HepG2 (cell line): ENCODE data around the gene BACH2. TPM values are rescaled to one million over a fixed set of nuclear protein-coding genes. Genes with fewer than 3 reads are reported as not detected.

Experiments used
- ATAC-seq: fragments of 200-7000 bp; cut with Tn5 transposase; 3 replicates; pipeline ENCODE4 v1.9.1; 2020; ENCODE audit warnings: mild to moderate bottlenecking, moderate library complexity
- BruUV-seq: library from RNA; stranded (reverse); fragments of 400-500 nt; replicated peaks from 2 replicates; lab custom pipeline; 2021; lab: Mats Ljungman, UMichigan
- CTCF ChIA-PET: fragments of 300-600 bp; formaldehyde crosslinking; extraction: SDS; loops from one replicate; lab custom pipeline; 2021; ENCODE audit warnings: low total read pairs, inconsistent platforms, low intra/inter-chr PET ratio; lab: Yijun Ruan, JAX
- POLR2A ChIA-PET: fragments of 350-600 bp; sonication (Branson Sonifier 250); formaldehyde crosslinking; loops from one replicate; lab custom pipeline; 2020; ENCODE audit warnings: antibody characterized with exemption, inconsistent platforms; lab: Yijun Ruan, JAX
- DNase-seq: peaks from one replicate; pipeline ENCODE4 v3.0.0-alpha.2; 2015; ENCODE audit warnings: low spot score
- FAIRE-seq: peaks from 3 replicates; lab custom pipeline; 2011; peaks lifted over from hg19 to GRCh38; lab: Jason Lieb, UNC
- H2AFZ ChIP-seq: one replicate; pipeline ENCODE4 v1.6.1; 2011; ENCODE audit warnings: low read length, inconsistent platforms
- H3K27ac ChIP-seq: fragments of 300-600 bp; 3 replicates; pipeline ENCODE4 v1.8.0; 2011; ENCODE audit warnings: mixed run types, mild to moderate bottlenecking, mixed read lengths, low read length, inconsistent platforms; ENCODE audit not compliant: insufficient read depth; ENCODE audit errors: extremely low read length
- H3K27me3 ChIP-seq, 2 experiments: fragments of 200-600 bp in 1 of 2; 2 replicates in 1 of 2; 3 replicates in 1 of 2; pipeline versions ENCODE4 v1.6.0 to v1.8.0; 2011; ENCODE audit warnings: low read length in 2 of 2, mild to moderate bottlenecking in 2 of 2, moderate library complexity in 2 of 2, inconsistent platforms in 1 of 2; ENCODE audit not compliant: insufficient read depth in 2 of 2, control insufficient read depth in 1 of 2
- H3K36me3 ChIP-seq, 2 experiments: fragments of 200-600 bp in 1 of 2; replicated peaks in 1 of 2; 2 replicates in 1 of 2; 3 replicates in 1 of 2; pipeline versions ENCODE4 v1.5.1 to v1.8.0; 2011; ENCODE audit warnings: low read length in 2 of 2, inconsistent platforms in 1 of 2; ENCODE audit not compliant: insufficient read depth in 2 of 2, control insufficient read depth in 1 of 2
- H3K4me1 ChIP-seq: 2 replicates; pipeline ENCODE4 v1.5.1; 2012; ENCODE audit warnings: low read length, inconsistent platforms; ENCODE audit not compliant: insufficient read depth
- H3K4me2 ChIP-seq: 2 replicates; pipeline ENCODE4 v1.6.0; 2011; ENCODE audit warnings: low read depth, low read length, inconsistent platforms
- H3K4me3 ChIP-seq, 3 experiments: fragments of 200-600 bp in 1 of 3; sonication (generic), shearing (Covaris generic) in 1 of 3; replicated peaks in 1 of 3; 2 replicates each; pipeline ENCODE4 v1.5.1; 2011 to 2016; ENCODE audit warnings: low read length in 3 of 3, inconsistent platforms in 2 of 3, low read depth in 2 of 3, mild to moderate bottlenecking in 2 of 3, control low read depth in 1 of 3, mixed read lengths in 1 of 3; ENCODE audit not compliant: insufficient read depth in 1 of 3
- H3K79me2 ChIP-seq: one replicate; pipeline ENCODE4 v1.6.1; 2011; ENCODE audit warnings: low read length, inconsistent platforms; ENCODE audit not compliant: insufficient read depth
- H3K9ac ChIP-seq: 2 replicates; pipeline ENCODE4 v1.6.0; 2011; ENCODE audit warnings: mild to moderate bottlenecking, low read depth, low read length, inconsistent platforms; ENCODE audit not compliant: insufficient read depth
- H3K9me3 ChIP-seq: 2 replicates; pipeline ENCODE4 v1.5.1; 2012; ENCODE audit warnings: mild to moderate bottlenecking, low read length
- H4K20me1 ChIP-seq: 2 replicates; pipeline ENCODE4 v1.6.0; 2011; ENCODE audit warnings: inconsistent platforms, mild to moderate bottlenecking, low read length, moderate library complexity; ENCODE audit not compliant: insufficient read depth
- DR1 ChIP-seq: sonication (generic); formaldehyde crosslinking; IDR thresholded peaks from 2 replicates; pipeline ENCODE4 v1.8.0; 2021; ENCODE audit warnings: mild to moderate bottlenecking, missing genetic modification reagents, inconsistent platforms
- FOXA1 ChIP-seq, 2 experiments: fragments of 450-650 bp in 1 of 2; sonication (generic) in 1 of 2; formaldehyde crosslinking in 1 of 2; IDR thresholded peaks; 2 replicates each; pipeline versions ENCODE4 v1.4.0 to v1.6.1; 2016 to 2020; ENCODE audit warnings: missing genetic modification reagents in 1 of 2
- FOXM1 ChIP-seq: sonication (generic); formaldehyde crosslinking; IDR thresholded peaks from 2 replicates; pipeline ENCODE4 v1.5.0; 2020; ENCODE audit warnings: missing genetic modification reagents
- JUND ChIP-seq: sonication (generic); formaldehyde crosslinking; IDR thresholded peaks from 2 replicates; pipeline ENCODE4 v1.8.0; 2022; ENCODE audit warnings: mild to moderate bottlenecking, missing genetic modification reagents
- NCOR1 ChIP-seq: fragments of 200-600 bp; sonication (generic); IDR thresholded peaks from 2 replicates; pipeline ENCODE4 v1.7.0; 2017; ENCODE audit warnings: antibody characterized with exemption, low read length, borderline replicate concordance
- NR2F1 ChIP-seq, 2 experiments: fragments of 450-650 bp in 1 of 2; formaldehyde crosslinking in 1 of 2; IDR thresholded peaks; 2 replicates each; pipeline versions ENCODE4 v1.5.0 to v1.6.1; 2016 to 2020; ENCODE audit warnings: mild to moderate bottlenecking in 1 of 2, missing compliant biosample characterization in 1 of 2, missing genetic modification reagents in 1 of 2, moderate library complexity in 1 of 2
- PHF21A ChIP-seq: sonication (generic); formaldehyde crosslinking; IDR thresholded peaks from 2 replicates; pipeline ENCODE4 v1.5.0; 2020; ENCODE audit warnings: mild to moderate bottlenecking, missing genetic modification reagents
- SAFB2 ChIP-seq: sonication (generic); formaldehyde crosslinking; IDR thresholded peaks from 2 replicates; pipeline ENCODE4 v1.5.1; 2020; ENCODE audit warnings: missing genetic modification reagents, low read depth, mild to moderate bottlenecking, borderline replicate concordance
- SALL1 ChIP-seq: sonication (generic); formaldehyde crosslinking; IDR thresholded peaks from 2 replicates; pipeline ENCODE4 v1.8.0; 2022; ENCODE audit warnings: mild to moderate bottlenecking, missing genetic modification reagents
- SUZ12 ChIP-seq: fragments of 150-350 bp; IDR thresholded peaks from 2 replicates; pipeline ENCODE4 v1.6.1; 2014; ENCODE audit warnings: low read depth, low read length
- TP53 ChIP-seq: sonication (generic); formaldehyde crosslinking; conservative IDR thresholded peaks from 2 replicates; pipeline ENCODE4 v1.4.0; 2020; ENCODE audit warnings: missing genetic modification reagents
- YEATS4 ChIP-seq: sonication (generic); formaldehyde crosslinking; IDR thresholded peaks from 2 replicates; pipeline ENCODE4 v1.4.0; 2020; ENCODE audit warnings: missing genetic modification reagents, borderline replicate concordance
- ZFP1 ChIP-seq: IDR thresholded peaks from 2 replicates; pipeline ENCODE4 v1.6.1; 2016
- ZFP90 ChIP-seq: sonication (generic); formaldehyde crosslinking; IDR thresholded peaks from 2 replicates; pipeline ENCODE4 v1.8.0; 2022; ENCODE audit warnings: missing genetic modification reagents, mild to moderate bottlenecking, inconsistent platforms, borderline replicate concordance
- ZNF234 ChIP-seq: sonication (generic); formaldehyde crosslinking; conservative IDR thresholded peaks from 2 replicates; pipeline ENCODE4 v1.5.1; 2020; ENCODE audit warnings: mild to moderate bottlenecking, missing genetic modification reagents
- ZNF253 ChIP-seq: sonication (generic); formaldehyde crosslinking; IDR thresholded peaks from 2 replicates; pipeline ENCODE4 v1.8.0; 2022; ENCODE audit warnings: mild to moderate bottlenecking, missing genetic modification reagents, borderline replicate concordance
- ZNF530 ChIP-seq: sonication (generic); formaldehyde crosslinking; IDR thresholded peaks from 2 replicates; pipeline ENCODE4 v1.5.0; 2020; ENCODE audit warnings: low read depth, mild to moderate bottlenecking, missing genetic modification reagents
- ZNF607 ChIP-seq: sonication (generic); formaldehyde crosslinking; IDR thresholded peaks from 2 replicates; pipeline ENCODE4 v1.5.1; 2020; ENCODE audit warnings: missing genetic modification reagents, mild to moderate bottlenecking, borderline replicate concordance
- WGBS: methylation state at CpG from one replicate; pipeline ENCODE4 v1.1.6; 2017; ENCODE audit warnings: low lambda C conversion rate; 5-methylcytosine and 5-hydroxymethylcytosine counted together
- in situ Hi-C: cut with HindIII; loops from 2 replicates; pipeline ENCODE4 v1.10.0; 2017; ENCODE audit warnings: low pct_unique_long_range_greater_than_20kb; ENCODE audit not compliant: extremely low pct_ligation_motif_present
- intact Hi-C: fragments of 100-400 bp; cut with micrococcal nuclease; formaldehyde crosslinking; loops from one replicate; pipeline ENCODE4 v1.10.0; 2022; ENCODE audit not compliant: unreplicated experiment
- polyA plus RNA-seq, 8 experiments: library from polyadenylated mRNA; depleted of rRNA in 3 of 8; stranded (reverse) in 7 of 8; unstranded in 1 of 8; fragments of >200 nt; fragmentation: Illumina TruSeq in 4 of 8; extraction: Trizol in 4 of 8; gene quantifications; 2 replicates each; pipeline versions ENCODE4 v1.2.1 to v1.2.3, GENCODE V29; 2011 to 2016; ENCODE audit warnings: low read depth in 4 of 8, missing spikeins in 1 of 8, mixed read lengths in 1 of 8; ENCODE audit not compliant: insufficient read depth in 1 of 8
- total RNA-seq, 5 experiments: library from RNA; depleted of rRNA; stranded (reverse); fragments of >200 nt; fragmentation: Illumina TruSeq; extraction: Trizol; gene quantifications; 2 replicates each; pipeline ENCODE4 v1.2.3, GENCODE V29; 2016; ENCODE audit warnings: low read depth in 1 of 5
- TF ChIP-seq, protein P1 (sequence below): sonication (generic); formaldehyde crosslinking; IDR thresholded peaks from 2 replicates; pipeline ENCODE4 v1.4.0; 2020; ENCODE audit warnings: missing genetic modification reagents

The BACH2 gene
- total and polyA plus RNA-seq, 2 of the 13 experiments (the other 11 are each of a cell fraction or from before 2014, with no cell fraction given): 0.01 TPM; not detected in 1

DNA sequence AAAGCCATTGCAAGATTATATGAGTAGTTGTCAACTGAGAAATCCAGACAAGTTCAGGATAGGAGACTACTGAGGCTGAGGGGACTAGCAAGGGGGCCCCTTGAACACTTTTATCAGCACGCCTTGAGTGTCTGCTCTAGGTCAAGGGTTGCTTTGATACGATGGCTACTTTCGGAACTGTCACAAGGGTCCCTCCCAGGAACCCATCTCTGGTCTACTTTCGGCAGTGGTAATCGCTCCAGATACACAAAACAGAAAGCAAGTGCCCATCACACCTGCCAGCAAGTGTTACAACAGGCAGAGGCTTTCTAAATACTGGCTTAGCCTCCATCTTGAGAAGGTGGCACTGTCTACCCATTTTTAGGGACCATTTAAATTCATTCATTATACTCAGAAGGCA, 341.3 kb downstream of the BACH2 start:
- H2AFZ ChIP-seq: no peak overlapping the region
- no peak overlapping the region for H3K27ac ChIP-seq
- WGBS: 0% methylated on average over 4 of the region's 5 CpGs
- no peak overlapping the region for H3K9ac ChIP-seq
- no peaks in the 10 kb centered on the region for H3K36me3 ChIP-seq
- no peaks in the 10 kb centered on the region for H3K4me1 ChIP-seq
- H3K9me3 ChIP-seq: no peaks in the 10 kb centered on the region
- H4K20me1 ChIP-seq: no peaks in the 10 kb centered on the region; the same call in 1 of the 2 replicates
- FAIRE-seq (no peak), ATAC-seq (no peak), DNase-seq (no peak)
- peaks cover 0 to 23% of the 10 kb centered on the region in 2 experiments; a peak in 3 of 5 replicates for H3K27me3 ChIP-seq
- no peak overlapping the region for H3K4me3 ChIP-seq
- TF ChIP-seq ZNF530 (CRISPR knock-in tag) (no peak), ZNF607 (no peak), ZNF253 (no peak), PHF21A (CRISPR knock-in tag) (no peak), SALL1 (CRISPR knock-in tag) (no peak), TP53 (no peak), ZFP1 (CRISPR knock-in tag) (no peak), SAFB2 (CRISPR knock-in tag) (no peak), ZFP90 (no peak), ZNF234 (CRISPR knock-in tag) (no peak), JUND (CRISPR knock-in tag) (no peak), FOXM1 (no peak), NCOR1 (no peak), NR2F1 (CRISPR knock-in tag; IDR thresholded peaks at IDR 0.05) (no peak), YEATS4 (CRISPR knock-in tag) (no peak), SUZ12 (no peak), DR1 (CRISPR knock-in tag) (no peak), FOXA1 (IDR thresholded peaks at IDR 0.05) (no peak), FOXA1 (CRISPR knock-in tag; IDR thresholded peaks at IDR 0.05) (no peak)
- TF ChIP-seq, protein P1, sequence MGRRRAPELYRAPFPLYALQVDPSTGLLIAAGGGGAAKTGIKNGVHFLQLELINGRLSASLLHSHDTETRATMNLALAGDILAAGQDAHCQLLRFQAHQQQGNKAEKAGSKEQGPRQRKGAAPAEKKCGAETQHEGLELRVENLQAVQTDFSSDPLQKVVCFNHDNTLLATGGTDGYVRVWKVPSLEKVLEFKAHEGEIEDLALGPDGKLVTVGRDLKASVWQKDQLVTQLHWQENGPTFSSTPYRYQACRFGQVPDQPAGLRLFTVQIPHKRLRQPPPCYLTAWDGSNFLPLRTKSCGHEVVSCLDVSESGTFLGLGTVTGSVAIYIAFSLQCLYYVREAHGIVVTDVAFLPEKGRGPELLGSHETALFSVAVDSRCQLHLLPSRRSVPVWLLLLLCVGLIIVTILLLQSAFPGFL: no peak
- ChIA-PET CTCF (no interaction called here), POLR2A (no interaction called here)
- in situ Hi-C loops: no loop called here
- H3K79me2 ChIP-seq: no peaks in the 10 kb centered on the region
- no TSS peak for BruUV-seq
- intact Hi-C loops: no loop called here
- no peak overlapping the region for H3K4me2 ChIP-seq
